H1 (cell line): ENCODE results near the gene PACS1. TPM values are rescaled to one million over a fixed set of nuclear protein-coding genes. Genes with fewer than 3 reads are reported as not detected.

ENCODE experiments used
- CTCF ChIA-PET: fragments of 300-600 bp; sonication (Branson Sonifier 250); formaldehyde crosslinking; loops from one replicate; lab custom pipeline; 2021; ENCODE audit not compliant: partially characterized antibody; lab: Charles Lee
- POLR2A ChIA-PET: fragments of 300-600 bp; sonication (Branson Sonifier 250); formaldehyde crosslinking; loops from one replicate; lab custom pipeline; 2021; ENCODE audit warnings: inconsistent platforms; ENCODE audit not compliant: partially characterized antibody; lab: Charles Lee
- DNase-seq, 2 experiments: peaks; one replicate each; pipeline versions ENCODE4 v3.0.0 to v3.0.0-alpha.2; 2010 to 2022; ENCODE audit warnings: low spot score in 2 of 2, low read depth in 1 of 2, mixed read lengths in 1 of 2
- FAIRE-seq: peaks from 2 replicates; lab custom pipeline; 2011; peaks lifted over from hg19 to GRCh38; lab: Jason Lieb, UNC
- H2AFZ ChIP-seq: 2 replicates; pipeline ENCODE4 v1.8.1; 2012; ENCODE audit warnings: low read length, inconsistent platforms
- H2AK5ac ChIP-seq: 2 replicates; pipeline ENCODE4 v1.6.1; 2013; ENCODE audit warnings: low read depth, low read length
- H2BK120ac ChIP-seq: replicated peaks from 2 replicates; pipeline ENCODE3; 2013; ENCODE audit warnings: low read depth, low read length, inconsistent platforms
- H2BK12ac ChIP-seq: 2 replicates; pipeline ENCODE4 v1.6.1; 2013; ENCODE audit warnings: low read depth, low read length
- H2BK15ac ChIP-seq: 2 replicates; pipeline ENCODE4 v1.6.1; 2013; ENCODE audit warnings: low read length
- H2BK20ac ChIP-seq: 2 replicates; pipeline ENCODE4 v1.6.1; 2013; ENCODE audit warnings: low read length
- H2BK5ac ChIP-seq: 2 replicates; pipeline ENCODE4 v1.6.1; 2013; ENCODE audit warnings: low read depth, low read length
- H3K14ac ChIP-seq: 2 replicates; pipeline ENCODE4 v1.6.1; 2013; ENCODE audit warnings: inconsistent platforms; ENCODE audit not compliant: insufficient read length
- H3K18ac ChIP-seq: 2 replicates; pipeline ENCODE4 v1.6.1; 2013; ENCODE audit warnings: low read length; ENCODE audit errors: extremely low read depth
- H3K23ac ChIP-seq: 2 replicates; pipeline ENCODE4 v1.6.1; 2013; ENCODE audit warnings: inconsistent platforms; ENCODE audit not compliant: insufficient read length
- H3K23me2 ChIP-seq: 2 replicates; pipeline ENCODE4 v1.6.1; 2013; ENCODE audit warnings: low read depth, low read length
- H3K27ac ChIP-seq: 2 replicates; pipeline ENCODE4 v1.6.1; 2011; ENCODE audit warnings: low read depth, low read length, inconsistent platforms
- H3K27me3 ChIP-seq, 4 experiments: replicated peaks in 1 of 4; 1 replicate in 1 of 4; 2 replicates in 3 of 4; pipeline versions ENCODE4 v1.6.1 to v1.8.1; 2011 to 2013; ENCODE audit warnings: low read length in 3 of 4, mild to moderate bottlenecking in 3 of 4, inconsistent platforms in 2 of 4, mixed read lengths in 2 of 4, moderate library complexity in 1 of 4; ENCODE audit not compliant: control insufficient read depth in 3 of 4, insufficient read depth in 3 of 4; ENCODE audit errors: extremely low read depth in 1 of 4
- H3K36me3 ChIP-seq, 4 experiments: 2 replicates each; pipeline versions ENCODE4 v1.6.1 to v1.8.1; 2011 to 2013; ENCODE audit warnings: mild to moderate bottlenecking in 4 of 4, low read length in 3 of 4, moderate library complexity in 2 of 4, control low read depth in 1 of 4, inconsistent platforms in 1 of 4; ENCODE audit not compliant: insufficient read depth in 4 of 4, control insufficient read depth in 2 of 4
- H3K4ac ChIP-seq: replicated peaks from 2 replicates; pipeline ENCODE3; 2013; ENCODE audit warnings: low read length, low read depth, mixed read lengths, inconsistent platforms; ENCODE audit not compliant: insufficient read length
- H3K4me1 ChIP-seq, 4 experiments: replicated peaks in 1 of 4; 1 replicate in 1 of 4; 2 replicates in 3 of 4; pipeline versions ENCODE4 v1.6.1 to v1.8.1; 2011 to 2013; ENCODE audit warnings: low read length in 3 of 4, inconsistent platforms in 2 of 4, mixed read lengths in 1 of 4; ENCODE audit not compliant: insufficient read depth in 4 of 4, control insufficient read depth in 3 of 4
- H3K4me2 ChIP-seq, 2 experiments: 2 replicates each; pipeline versions ENCODE4 v1.6.1 to v1.8.1; 2011 to 2013; ENCODE audit warnings: low read depth in 2 of 2, low read length in 2 of 2, control low read depth in 1 of 2, inconsistent platforms in 1 of 2, mild to moderate bottlenecking in 1 of 2; ENCODE audit not compliant: insufficient read depth in 1 of 2
- H3K4me3 ChIP-seq, 4 experiments: fragments of 200-600, 300-600 bp in 1 of 4; sonication (generic), shearing (Covaris generic), sonication (Bioruptor Twin) in 1 of 4; 2 replicates each; pipeline versions ENCODE4 v1.5.1 to v1.8.1; 2011 to 2016; ENCODE audit warnings: low read length in 4 of 4, low read depth in 3 of 4, control low read depth in 2 of 4, inconsistent platforms in 2 of 4, mild to moderate bottlenecking in 2 of 4, mixed read lengths in 1 of 4, moderate library complexity in 1 of 4; ENCODE audit not compliant: insufficient read depth in 2 of 4; ENCODE audit errors: extremely low read depth in 1 of 4
- H3K56ac ChIP-seq: replicated peaks from 2 replicates; pipeline ENCODE3; 2013; ENCODE audit warnings: low read depth, mild to moderate bottlenecking, mixed read lengths, low read length, inconsistent platforms; ENCODE audit not compliant: insufficient read length
- H3K79me1 ChIP-seq: 2 replicates; pipeline ENCODE4 v1.6.1; 2013; ENCODE audit warnings: low read depth, low read length, control low read depth
- H3K79me2 ChIP-seq, 2 experiments: 2 replicates each; pipeline versions ENCODE4 v1.6.1 to v1.8.1; 2012 to 2013; ENCODE audit warnings: low read length in 2 of 2, mild to moderate bottlenecking in 2 of 2, inconsistent platforms in 1 of 2; ENCODE audit not compliant: insufficient read depth in 2 of 2, control insufficient read depth in 1 of 2
- H3K9ac ChIP-seq, 4 experiments: replicated peaks in 1 of 4; 1 replicate in 1 of 4; 2 replicates in 3 of 4; pipeline versions ENCODE4 v1.6.1 to v1.8.1; 2011 to 2013; ENCODE audit warnings: low read depth in 3 of 4, low read length in 3 of 4, control low read depth in 2 of 4, mild to moderate bottlenecking in 2 of 4, moderate library complexity in 2 of 4, inconsistent platforms in 1 of 4; ENCODE audit errors: extremely low read depth in 1 of 4
- H3K9me3 ChIP-seq, 2 experiments: 2 replicates each; pipeline versions ENCODE4 v1.6.1 to v1.8.1; 2012 to 2013; ENCODE audit warnings: mild to moderate bottlenecking in 2 of 2, moderate library complexity in 2 of 2, control low read depth in 1 of 2, inconsistent platforms in 1 of 2, low read depth in 1 of 2, low read length in 1 of 2, mixed read lengths in 1 of 2; ENCODE audit not compliant: insufficient read depth in 2 of 2
- H4K20me1 ChIP-seq, 2 experiments: replicated peaks in 1 of 2; 2 replicates each; pipeline versions ENCODE3 to v1.8.1; 2011 to 2013; ENCODE audit warnings: inconsistent platforms in 2 of 2, low read length in 2 of 2, mild to moderate bottlenecking in 1 of 2; ENCODE audit not compliant: insufficient read depth in 2 of 2, control insufficient read depth in 1 of 2
- H4K5ac ChIP-seq: 2 replicates; pipeline ENCODE4 v1.6.1; 2013; ENCODE audit warnings: low read length, low read depth, mixed read lengths, inconsistent platforms; ENCODE audit not compliant: insufficient read length
- H4K8ac ChIP-seq: 2 replicates; pipeline ENCODE4 v1.8.0; 2013; ENCODE audit warnings: mild to moderate bottlenecking, moderate library complexity, low read length, inconsistent platforms; ENCODE audit not compliant: insufficient read depth; ENCODE audit errors: extremely low read depth
- H4K91ac ChIP-seq: replicated peaks from 2 replicates; pipeline ENCODE3; 2013; ENCODE audit warnings: low read length, mixed read lengths, inconsistent platforms; ENCODE audit not compliant: insufficient read length
- CHD2 ChIP-seq: IDR thresholded peaks from 2 replicates; pipeline ENCODE4 v1.6.1; 2012; ENCODE audit warnings: low read length, improper control_type of control experiment
- EGR1 ChIP-seq: IDR thresholded peaks from 2 replicates; pipeline ENCODE4 v1.6.1; 2011; ENCODE audit warnings: low read depth, low read length, borderline replicate concordance
- FOSL1 ChIP-seq: IDR thresholded peaks from 2 replicates; pipeline ENCODE4 v1.6.1; 2011; ENCODE audit warnings: mild to moderate bottlenecking, low read depth, low read length, moderate library complexity; ENCODE audit not compliant: insufficient read depth
- JUN ChIP-seq: IDR thresholded peaks from 2 replicates; pipeline ENCODE4 v1.6.1; 2011; ENCODE audit warnings: low read depth, mild to moderate bottlenecking, improper control_type of control experiment, low read length
- KDM4A ChIP-seq: IDR thresholded peaks from one replicate; pipeline ENCODE4 v1.7.1; 2012; ENCODE audit warnings: low read depth, mild to moderate bottlenecking, moderate library complexity, low read length, inconsistent platforms; ENCODE audit not compliant: severe bottlenecking
- KDM5A ChIP-seq: fragments of 200-600 bp; IDR thresholded peaks from 2 replicates; pipeline ENCODE4 v1.7.1; 2012; ENCODE audit warnings: mild to moderate bottlenecking, low read length, inconsistent platforms, mixed read lengths
- RXRA ChIP-seq: IDR thresholded peaks from 2 replicates; pipeline ENCODE4 v1.6.1; 2011; ENCODE audit warnings: low read depth, mild to moderate bottlenecking, low read length, moderate library complexity; ENCODE audit not compliant: insufficient read depth
- SRF ChIP-seq: IDR thresholded peaks from 2 replicates; pipeline ENCODE4 v1.6.1; 2011; ENCODE audit warnings: mild to moderate bottlenecking, low read depth, low read length, moderate library complexity
- TCF12 ChIP-seq: IDR thresholded peaks from 2 replicates; pipeline ENCODE4 v1.6.1; 2011; ENCODE audit warnings: low read depth, mild to moderate bottlenecking, low read length
- ZNF274 ChIP-seq: IDR thresholded peaks from 2 replicates; pipeline ENCODE4 v1.7.0; 2012; ENCODE audit warnings: low read length, borderline replicate concordance; ENCODE audit errors: extremely low read depth
- WGBS, 2 experiments: shearing (Covaris generic) in 1 of 2; methylation state at CpG; one replicate each; pipeline versions ENCODE4 v1.1.6 to v1.1.7; 2013 to 2015; ENCODE audit warnings: low lambda C conversion rate in 2 of 2, mixed read lengths in 2 of 2, inconsistent platforms in 1 of 2, low coverage in 1 of 2, missing lambda C conversion rate in 1 of 2; ENCODE audit not compliant: insufficient replicate concordance in 2 of 2, insufficient coverage in 1 of 2, insufficient read length in 1 of 2; ENCODE audit errors: extremely low coverage in 1 of 2, missing lambda C conversion rate in 1 of 2; 5-methylcytosine and 5-hydroxymethylcytosine counted together
- polyA plus RNA-seq, 7 experiments: library from polyadenylated mRNA; depleted of rRNA in 3 of 7; stranded (reverse) in 5 of 7; unstranded in 2 of 7; fragments of >200 nt in 5 of 7; fragments of 200-250 nt in 2 of 7; gene quantifications; 1 replicate in 5 of 7; 2 replicates in 1 of 7; 4 replicates in 1 of 7; pipeline versions ENCODE4 v1.2.1 to v1.2.3, GENCODE V29; 2011 to 2013; ENCODE audit warnings: missing spikeins in 2 of 7, mixed read lengths in 2 of 7
- total RNA-seq: library from RNA; stranded (reverse); fragmentation: NEBNext Ultra II Directional; extraction: Animal tissue kit (Norgen Biotek cat#: 25700); gene quantifications from 2 replicates; pipeline ENCODE4 v1.2.1, GENCODE V29; 2021

The PACS1 gene
- total and polyA plus RNA-seq, 2 of the 8 experiments (the other 6 are each of a cell fraction or from before 2014, with no cell fraction given) = 11.5 to 36.0 TPM

DNA sequence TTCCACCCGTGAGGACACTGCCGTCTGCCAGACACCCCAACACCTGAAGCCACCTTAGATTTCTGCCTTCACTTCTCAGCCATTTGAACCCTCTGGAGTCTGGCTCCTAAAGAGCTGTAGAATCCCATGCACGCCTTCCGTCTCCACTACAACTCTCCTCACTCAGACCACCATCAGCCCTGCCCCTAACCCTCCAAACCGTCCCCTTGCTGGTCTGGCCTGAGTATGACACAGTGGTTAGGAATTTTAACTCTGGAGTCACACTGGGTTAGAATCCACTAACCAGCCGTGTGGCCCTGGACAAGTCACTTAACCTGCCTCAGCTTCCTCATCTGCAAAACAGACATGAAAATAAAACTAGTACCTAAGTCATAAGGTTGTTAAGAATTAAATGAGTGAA is 210.9 kb downstream of the PACS1 start:
- H3K36me3 ChIP-seq = peaks cover 0 to 5% (median 1%) of the 10 kb centered on the region in 4 experiments; a peak in 2 of 8 replicates
- H3K4me1 ChIP-seq = peaks cover 0 to 17% (median 13%) of the 10 kb centered on the region in 4 experiments; a peak in 5 of 7 replicates
- H2AK5ac ChIP-seq = no peak overlapping the region
- FAIRE-seq (no peak), DNase-seq (no peak)
- H3K56ac ChIP-seq = no peak overlapping the region
- H3K14ac ChIP-seq = no peak overlapping the region
- H2AFZ ChIP-seq = no peak overlapping the region
- no peak overlapping the region for H3K27ac ChIP-seq
- H3K79me2 ChIP-seq = no peaks in the 10 kb centered on the region
- H4K91ac ChIP-seq = no peak overlapping the region
- no peak overlapping the region for H2BK12ac ChIP-seq
- H4K8ac ChIP-seq = no peak overlapping the region
- H3K4ac ChIP-seq = no peak overlapping the region
- H3K9ac ChIP-seq = no peak overlapping the region
- CTCF ChIA-PET = interaction anchor here (1.0 to 5.2 kb wide), 12 partner anchors 10 to 135 kb away, joined by 3 to 48 read pairs (median 6); partner anchors contain the start of genes RAB1B and RIN1
- H3K9me3 ChIP-seq = no peaks in the 10 kb centered on the region
- no peak overlapping the region for H2BK5ac ChIP-seq
- H3K4me3 ChIP-seq = no peak overlapping the region
- H2BK15ac ChIP-seq = peak overlapping the region; percentile 65; the same call in 1 of the 2 replicates
- POLR2A ChIA-PET = interaction anchor here (0.9 to 7.9 kb wide), 8 partner anchors 8 to 90 kb away, joined by 3 to 125 read pairs (median 9); partner anchors contain the start of genes B4GAT1, BRMS1, RAB1B and RIN1
- H4K20me1 ChIP-seq = peaks cover 9 to 23% of the 10 kb centered on the region in 2 experiments
- no peak overlapping the region for H3K4me2 ChIP-seq
- H3K79me1 ChIP-seq = no peaks in the 10 kb centered on the region; the same call in 1 of the 2 replicates
- WGBS, 2 experiments = 80% methylated on average over 6 of the region's 6 CpGs; no CpG with 5 or more reads in 1 of the 2 experiments
- H4K5ac ChIP-seq = no peak overlapping the region
- peaks cover 4% of the 10 kb centered on the region; the same call in 1 of the 2 replicates for H3K23me2 ChIP-seq
- H3K18ac ChIP-seq = no peak overlapping the region
- H2BK120ac ChIP-seq = no peak overlapping the region
- H3K23ac ChIP-seq = no peak overlapping the region
- no peak overlapping the region for H2BK20ac ChIP-seq
- peaks cover 0 to 4% (median under 1%) of the 10 kb centered on the region in 4 experiments; a peak in 2 of 7 replicates for H3K27me3 ChIP-seq
- no peak for TF ChIP-seq CHD2
- TF ChIP-seq SRF = no peak
- TF ChIP-seq KDM4A = no peak
- no peak for TF ChIP-seq FOSL1
- TF ChIP-seq JUN = no peak
- no peak for TF ChIP-seq EGR1
- TF ChIP-seq KDM5A = no peak
- TF ChIP-seq TCF12 = no peak
- TF ChIP-seq RXRA = no peak
- TF ChIP-seq ZNF274 = no peak
